Stimulated activated CD8-positive, alpha-beta memory T cell treated with anti-CD3 and anti-CD28 coated beads, Interleukin-4, amount 100 ng/mL, for 24 hours (primary cell): ENCODE measurements around the gene C9orf153.
"Not testable (repeated sequence)": the region's sequence is repeated elsewhere in the genome, so short reads cannot be mapped to it uniquely, and the experiment has no call there.

ENCODE experiments used
- DNase-seq: peaks from one replicate; pipeline ENCODE4 v3.0.0-alpha.2; 2020; ENCODE audit warnings: low read depth

The C9orf153 gene

GRCh38 chr9:86263876-86264275 is 4.4 kb upstream of the C9orf153 start:
- DNase-seq = no peak

DNA sequence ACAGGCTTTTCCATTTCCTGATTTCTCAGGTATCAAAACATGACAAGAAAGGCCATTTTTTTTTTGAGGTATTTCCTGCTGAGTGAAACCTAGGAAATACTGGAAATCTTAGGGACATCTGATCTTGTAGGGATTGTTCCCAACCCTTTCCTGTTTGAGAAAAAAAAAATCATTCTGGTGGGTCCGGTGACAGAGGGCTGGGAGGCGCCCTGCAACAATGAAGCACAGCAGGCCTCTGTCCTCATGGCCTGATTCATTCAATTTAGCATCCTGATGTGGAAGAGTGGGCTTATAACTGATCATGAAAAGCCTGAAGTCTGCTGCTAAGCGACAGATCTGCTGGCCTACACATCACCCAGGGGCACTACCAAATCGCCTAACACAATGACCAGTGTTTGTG is 3.0 kb upstream of the C9orf153 start:
- no peak for DNase-seq

DNA sequence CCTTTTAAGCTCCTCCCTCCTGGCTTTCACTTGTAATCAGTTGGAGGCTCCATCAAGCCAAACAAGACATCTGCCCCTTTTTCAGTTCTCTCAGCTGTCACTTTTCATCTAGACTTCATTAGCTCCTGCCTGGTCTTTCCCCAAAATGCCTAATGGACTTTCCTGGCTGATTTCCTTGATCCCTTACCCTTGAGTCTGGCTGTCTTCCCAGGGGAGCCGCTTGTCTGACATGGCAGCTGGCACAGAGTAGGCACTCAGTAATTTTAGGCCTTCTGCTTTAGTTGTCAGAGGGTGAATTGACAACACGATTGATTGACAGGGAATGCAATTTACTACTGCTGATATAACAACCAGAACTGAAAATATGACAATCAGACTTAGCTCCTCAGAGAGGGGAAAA is 2.1 kb downstream of the C9orf153 start:
- no peak for DNase-seq

- no peak for DNase-seq
These were observed 2.8 kb downstream of the C9orf153 start for GRCh38 chr9:86256653-86257052.

GRCh38 chr9:86253577-86253976 is 5.9 kb downstream of the C9orf153 start:
- DNase-seq = no peak

DNA sequence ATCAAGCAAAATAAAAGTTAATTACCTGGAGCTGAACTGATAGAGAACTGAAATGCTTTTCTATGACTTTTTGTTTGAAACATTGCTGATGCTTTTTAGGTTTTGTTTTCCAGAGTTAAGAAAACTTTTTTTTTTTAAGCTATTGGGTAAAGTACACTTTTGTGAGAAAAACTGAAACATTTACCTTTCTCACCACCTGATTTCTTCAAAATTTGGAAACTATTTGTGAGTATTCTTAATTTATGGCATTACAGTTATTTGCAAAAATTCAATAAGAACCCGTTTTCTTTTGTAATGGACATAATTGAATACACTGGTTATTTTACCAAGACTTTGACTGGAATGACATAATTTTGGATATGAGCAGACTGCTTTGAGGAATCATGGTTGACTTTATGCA is 6.6 kb downstream of the C9orf153 start:
- no peak for DNase-seq

DNA sequence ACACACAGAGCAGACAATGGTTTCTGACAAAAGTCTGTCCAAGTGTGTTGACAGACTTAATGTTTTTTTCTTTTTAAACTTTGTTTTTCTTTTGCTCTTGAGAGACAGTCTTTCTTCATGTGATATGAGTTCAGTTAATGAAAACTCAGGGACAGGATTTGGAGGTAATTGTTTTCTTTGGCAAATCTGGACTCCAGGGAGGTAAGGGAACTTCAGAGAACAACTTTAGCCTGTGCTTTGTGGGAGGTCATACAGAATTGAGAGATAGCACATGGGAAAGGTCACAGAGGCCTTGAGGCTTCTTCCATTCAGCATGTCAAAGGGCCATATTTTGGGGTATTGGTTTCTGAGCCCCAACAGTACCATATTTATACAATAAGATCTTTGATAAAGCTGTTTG is 9.3 kb downstream of the C9orf153 start:
- DNase-seq = no peak

DNA sequence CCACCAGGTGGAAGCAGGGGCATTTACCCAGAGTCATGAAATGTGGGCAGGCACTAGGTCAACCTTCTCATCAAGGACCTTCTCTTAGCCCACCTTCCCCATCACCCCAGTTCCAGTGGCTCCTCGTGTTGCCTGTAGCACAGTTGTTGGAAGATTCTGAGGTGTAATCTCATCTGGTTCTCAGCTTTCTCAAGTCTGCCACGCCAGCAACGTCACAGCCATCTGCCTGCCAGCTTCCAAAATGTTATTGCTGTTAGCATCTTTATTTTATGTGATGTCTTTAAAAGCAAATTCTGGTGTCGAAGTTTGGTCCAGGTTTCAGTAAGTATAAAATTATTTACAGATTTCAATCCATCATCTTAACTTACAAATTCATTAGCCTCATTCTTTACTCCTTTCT is 10.7 kb downstream of the C9orf153 start:
- DNase-seq = no peak

- no peak for DNase-seq
These were observed 12.7 kb downstream of the C9orf153 start for GRCh38 chr9:86246752-86247161.

- no peak for DNase-seq
These were observed 17.4 kb downstream of the C9orf153 start for GRCh38 chr9:86242071-86242470.

DNA sequence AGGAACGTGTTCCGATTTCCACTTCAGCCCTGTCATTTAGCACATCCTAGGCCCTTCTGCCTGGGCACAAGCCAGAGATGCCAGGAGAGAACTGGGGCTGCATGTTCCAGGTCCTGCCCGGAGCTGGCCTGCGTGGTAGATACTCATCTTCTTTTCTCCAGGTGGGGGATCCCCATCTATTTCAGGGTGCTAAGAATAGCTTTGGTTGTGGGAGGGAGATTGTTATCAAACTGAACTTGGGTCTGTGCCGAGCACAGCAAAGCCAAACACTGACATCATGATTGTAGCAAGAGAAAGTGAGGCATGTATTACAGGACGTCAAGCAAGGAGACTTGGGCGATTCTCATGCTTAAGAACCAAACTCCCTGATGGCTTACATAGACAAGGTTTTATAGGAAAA is 18.2 kb downstream of the C9orf153 start:
- DNase-seq = no peak

DNA sequence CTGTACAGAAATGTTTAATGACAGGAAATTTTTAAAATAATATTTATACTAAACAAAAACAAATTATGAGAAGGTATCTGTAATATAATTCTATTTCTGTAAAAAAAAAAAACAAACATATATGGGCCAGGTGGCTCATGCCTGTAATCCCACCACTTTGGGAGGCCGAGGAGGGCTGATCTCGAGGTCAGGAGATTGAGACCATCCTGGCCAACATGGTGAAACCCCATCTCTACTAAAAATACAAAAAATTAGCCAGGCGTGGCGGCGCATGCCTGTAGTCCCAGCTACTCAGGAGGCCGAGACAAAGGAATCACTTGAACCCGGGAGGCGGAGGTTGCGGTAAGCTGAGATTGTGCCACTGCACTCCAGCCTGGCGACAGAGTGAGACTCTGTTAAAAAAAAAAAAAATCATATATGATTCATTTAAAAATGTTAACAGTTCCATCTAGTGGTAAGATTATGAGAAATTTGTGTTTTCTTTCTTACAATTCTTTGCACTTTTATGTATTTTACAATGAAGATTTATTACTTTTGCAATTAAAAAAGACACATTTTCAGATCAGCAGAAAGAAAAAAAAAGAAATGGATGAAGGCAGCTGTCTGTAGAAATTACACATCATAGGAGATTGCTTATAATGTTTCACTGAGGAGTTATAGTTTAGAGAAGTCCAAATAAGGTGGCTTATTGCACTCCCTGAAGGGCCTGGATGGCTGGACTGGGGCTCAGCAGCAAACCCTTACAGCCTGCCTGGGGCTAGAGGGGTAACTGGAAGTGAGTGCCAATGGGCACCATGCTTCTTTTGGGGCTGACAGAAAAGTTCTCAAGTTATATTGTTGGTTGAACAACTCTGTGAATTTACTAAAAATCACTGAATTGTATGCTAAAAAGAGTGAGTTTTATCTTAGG is 20.3 kb downstream of the C9orf153 start:
- DNase-seq = no peak

GRCh38 chr9:86230858-86231257 is 28.6 kb downstream of the C9orf153 start:
- DNase-seq = no peak

- no peak for DNase-seq
These were observed 36.8 kb downstream of the C9orf153 start for GRCh38 chr9:86222667-86223066.

DNA sequence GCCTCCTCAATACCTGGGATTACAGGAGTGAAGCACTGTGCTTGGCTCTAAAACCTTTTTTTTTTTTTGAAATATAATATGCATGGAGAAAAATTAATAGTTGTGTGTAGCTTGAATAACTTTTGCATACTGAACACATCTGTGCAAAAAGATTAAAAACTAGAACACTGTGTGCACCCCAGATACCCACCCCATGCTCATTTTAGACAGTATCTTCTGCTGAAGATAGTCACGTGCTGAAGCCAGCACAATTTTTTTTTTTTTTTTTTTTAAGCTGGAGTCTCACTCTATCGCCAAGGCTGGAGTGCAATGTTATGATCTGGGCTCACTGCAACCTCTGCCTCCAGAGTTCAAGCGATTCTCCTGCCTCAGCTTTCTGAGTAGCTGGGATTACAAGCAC is 39.9 kb downstream of the C9orf153 start:
- no peak for DNase-seq

- no peak for DNase-seq
These were observed 42.2 kb downstream of the C9orf153 start for GRCh38 chr9:86217076-86217755.

DNA sequence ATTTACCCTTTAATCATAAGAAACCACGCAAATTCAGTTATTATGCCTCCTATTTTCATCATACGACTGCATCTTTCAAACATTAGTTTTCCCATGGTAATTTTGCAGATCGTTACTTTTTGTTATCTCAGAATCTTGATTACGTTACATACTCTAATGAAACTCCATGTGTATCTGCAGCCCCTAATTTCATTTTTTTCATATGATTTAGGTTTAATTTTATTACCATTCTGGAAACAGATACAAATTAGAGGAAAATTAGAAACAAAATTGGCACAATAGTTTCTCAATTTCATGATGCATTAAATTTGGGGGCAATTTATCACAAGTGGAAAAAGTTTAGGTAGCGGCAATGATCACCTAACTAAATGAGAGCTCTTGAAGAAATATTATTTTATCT is 52.3 kb downstream of the C9orf153 start:
- DNase-seq = no peak

- no peak for DNase-seq
These were observed 57.0 kb downstream of the C9orf153 start for GRCh38 chr9:86202338-86202882.

DNA sequence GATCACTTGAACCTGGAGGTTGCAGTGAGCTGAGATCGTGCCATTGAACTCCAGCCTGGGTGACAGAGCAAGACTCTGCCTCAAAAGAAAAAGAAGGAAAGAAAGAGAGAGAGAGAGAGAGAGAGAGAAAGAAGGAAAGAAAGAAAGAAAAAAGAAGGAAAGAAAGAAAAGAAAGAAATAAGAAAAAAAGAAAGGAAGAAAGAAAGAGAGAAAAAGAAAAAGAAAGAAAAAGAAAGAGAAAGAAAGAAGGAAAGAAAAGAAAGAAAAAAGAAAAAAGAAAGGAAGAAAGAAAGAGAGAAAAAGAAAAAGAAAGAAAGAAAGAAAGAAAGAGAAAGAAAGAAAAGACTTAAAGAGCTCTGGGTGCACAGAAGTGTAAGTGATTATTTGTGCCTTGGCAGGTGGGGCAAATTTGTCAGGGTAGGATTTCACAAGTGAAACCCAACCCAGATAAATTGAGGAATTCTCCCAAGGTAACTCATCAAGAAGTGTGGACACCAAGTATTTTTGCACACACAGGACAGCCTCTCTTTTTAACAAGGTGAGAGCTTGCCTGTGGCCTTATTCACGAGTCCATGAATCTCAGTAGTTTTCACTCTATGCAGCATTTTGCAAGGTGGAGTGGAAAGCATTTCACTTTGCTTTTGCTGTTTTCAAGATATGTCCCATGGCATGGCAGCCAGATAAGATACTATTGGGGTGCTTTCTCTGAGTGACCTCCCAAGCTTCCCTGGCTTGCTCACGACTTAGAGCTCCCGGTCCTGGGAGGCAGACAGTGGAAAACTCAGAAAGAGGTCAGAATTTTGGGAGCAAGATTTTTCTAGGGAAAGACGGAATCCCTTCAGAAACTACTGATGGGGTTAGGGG is 57.8 kb downstream of the C9orf153 start:
- DNase-seq = no peak

DNA sequence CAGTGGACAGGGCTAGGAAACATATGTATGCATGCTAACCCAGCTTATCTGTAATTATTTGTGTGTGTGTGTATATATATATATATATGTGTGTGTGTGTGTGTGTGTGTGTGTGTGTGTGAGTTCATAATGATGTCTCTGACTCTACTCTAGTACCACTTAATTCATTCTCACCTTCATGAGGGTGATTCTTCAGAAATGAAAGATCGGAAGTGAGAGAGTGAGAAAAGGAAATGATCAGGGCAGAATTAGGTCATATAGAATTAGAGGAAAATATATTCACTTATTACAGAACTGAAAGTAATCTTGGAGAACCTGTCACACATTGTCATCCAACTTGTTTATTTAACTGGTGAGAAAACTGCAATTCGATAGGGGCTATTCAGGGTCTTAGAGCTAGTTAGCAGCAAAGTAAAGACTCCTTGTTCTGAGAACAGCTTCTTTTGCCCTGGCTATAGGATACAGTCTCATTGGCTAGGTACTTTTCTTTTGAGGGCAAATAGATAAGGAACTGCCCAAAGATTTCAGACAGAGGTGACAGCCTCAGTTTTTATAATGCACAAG is 58.8 kb downstream of the C9orf153 start:
- DNase-seq = no peak

- DNase-seq = no peak
These were observed 66.4 kb downstream of the C9orf153 start for GRCh38 chr9:86193088-86193487.

GRCh38 chr9:86190700-86191099 is 68.8 kb downstream of the C9orf153 start:
- not testable (repeated sequence) for DNase-seq
